GM21529 (cell line): Measurements from ENCODE around the gene RPL18.
"Not testable (repeated sequence)": the region's sequence is repeated elsewhere in the genome, so short reads cannot be mapped to it uniquely, and the experiment has no call there.

Experiments used
- ATAC-seq: cut with Tn5 transposase; IDR thresholded peaks from one replicate; pipeline ENCODE4 v1.9.1; 2021; ENCODE audit not compliant: unreplicated experiment

The RPL18 gene

DNA sequence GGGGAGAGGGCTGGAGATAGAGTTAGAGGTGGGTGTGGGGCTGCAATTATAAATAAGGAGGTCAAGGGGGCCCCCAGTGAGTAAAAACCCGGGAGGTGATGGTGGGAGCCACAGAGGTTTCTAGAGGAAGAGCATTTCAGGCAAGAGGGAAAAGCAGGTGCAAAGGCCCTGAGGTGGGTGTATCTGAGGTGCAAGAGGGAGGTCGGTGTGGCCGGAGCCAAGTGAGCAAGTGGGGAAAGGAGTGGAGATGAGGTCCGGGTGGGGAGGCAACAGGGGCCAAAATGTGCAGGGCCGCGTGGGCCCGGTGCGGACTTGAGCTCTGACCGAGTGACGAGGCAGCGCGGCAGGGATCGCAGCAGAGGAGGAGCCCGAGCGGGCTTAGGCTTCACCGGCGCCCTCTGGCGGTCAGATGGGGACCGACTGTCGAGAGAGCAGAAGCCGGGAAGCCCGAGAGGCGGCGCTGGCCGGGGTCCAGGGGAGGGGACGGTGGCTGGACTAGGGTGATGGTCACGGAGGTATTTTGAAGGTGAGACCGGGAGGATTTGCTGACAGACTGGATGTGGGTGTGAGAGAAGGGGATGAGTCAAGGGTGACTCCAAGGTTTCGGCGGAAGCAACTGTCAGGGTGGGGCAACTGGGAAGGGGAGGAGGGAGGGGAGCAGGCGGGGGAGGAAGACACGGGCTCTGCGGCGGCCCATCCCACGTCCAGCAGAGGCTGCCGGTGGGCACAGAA lies 30.1 kb downstream of the RPL18 start:
- no peak for ATAC-seq

- ATAC-seq, result no peak
Observed at GRCh38 chr19:48587387-48587786, 31.6 kb downstream of the RPL18 start.

- ATAC-seq, result no peak
Observed at GRCh38 chr19:48582168-48582567, 36.8 kb downstream of the RPL18 start.

- ATAC-seq, result no peak
Observed at GRCh38 chr19:48578891-48579290, 40.1 kb downstream of the RPL18 start.

DNA sequence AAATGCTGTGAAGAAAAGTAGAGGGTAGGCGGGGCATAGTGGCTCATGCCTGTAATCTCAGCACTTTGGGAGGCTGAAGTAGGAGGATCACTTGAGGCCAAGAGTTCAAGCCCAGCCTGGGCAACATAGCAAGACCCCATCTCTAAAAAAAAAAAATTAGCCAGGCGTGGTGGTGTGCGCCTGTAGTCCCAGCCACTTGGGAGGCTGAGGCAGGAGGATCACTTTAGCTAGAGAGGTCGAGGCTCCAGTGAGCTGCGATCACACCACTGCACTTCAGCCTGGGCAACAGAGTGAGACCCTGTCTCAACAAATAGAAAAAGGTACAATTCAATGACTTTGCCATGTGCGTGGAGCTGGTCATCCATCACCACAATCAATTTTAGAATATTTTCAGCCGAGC lies 41.1 kb downstream of the RPL18 start:
- not testable (repeated sequence) for ATAC-seq

- ATAC-seq, result no peak
Observed at GRCh38 chr19:48575931-48576622, 42.9 kb downstream of the RPL18 start.

- ATAC-seq, result no peak
Observed at GRCh38 chr19:48573163-48573505, 45.8 kb downstream of the RPL18 start.

DNA sequence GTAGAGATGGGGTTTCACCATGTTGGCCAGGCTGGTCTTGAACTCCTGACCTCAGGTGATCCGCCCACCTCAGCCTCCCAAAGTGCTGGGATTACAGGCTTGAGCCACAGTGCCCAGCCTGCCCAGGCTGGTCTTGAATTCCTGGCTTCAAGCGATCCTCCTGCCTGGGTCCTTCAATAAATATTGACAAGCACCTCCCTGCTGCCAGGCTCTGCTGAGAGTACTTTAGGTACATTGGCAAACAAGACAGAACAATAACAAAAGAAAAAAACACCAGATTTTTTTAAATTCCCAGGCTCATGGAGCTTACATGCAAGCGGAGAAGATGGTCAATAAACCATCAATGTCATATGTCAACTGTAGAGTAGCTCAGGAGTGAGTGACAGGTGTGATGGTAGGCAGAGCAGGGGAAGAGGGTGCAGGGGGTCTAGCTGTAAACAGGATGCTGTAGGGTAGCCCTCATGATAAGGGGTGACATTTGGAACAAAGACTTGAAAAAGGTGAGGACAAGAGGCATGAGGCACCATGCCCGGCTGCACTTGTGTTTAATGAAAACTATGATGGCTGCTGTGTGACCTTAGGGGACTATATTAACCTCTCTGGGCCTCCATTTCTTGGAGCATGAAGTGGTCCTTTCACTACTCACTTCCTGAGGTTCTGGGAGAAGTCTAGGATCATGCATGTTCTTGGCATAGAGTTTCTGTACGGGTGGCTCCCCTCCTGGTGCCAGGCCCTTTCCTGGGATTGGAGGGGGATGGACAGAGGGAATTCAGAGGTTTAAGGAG lies 47.4 kb downstream of the RPL18 start:
- no peak for ATAC-seq

DNA sequence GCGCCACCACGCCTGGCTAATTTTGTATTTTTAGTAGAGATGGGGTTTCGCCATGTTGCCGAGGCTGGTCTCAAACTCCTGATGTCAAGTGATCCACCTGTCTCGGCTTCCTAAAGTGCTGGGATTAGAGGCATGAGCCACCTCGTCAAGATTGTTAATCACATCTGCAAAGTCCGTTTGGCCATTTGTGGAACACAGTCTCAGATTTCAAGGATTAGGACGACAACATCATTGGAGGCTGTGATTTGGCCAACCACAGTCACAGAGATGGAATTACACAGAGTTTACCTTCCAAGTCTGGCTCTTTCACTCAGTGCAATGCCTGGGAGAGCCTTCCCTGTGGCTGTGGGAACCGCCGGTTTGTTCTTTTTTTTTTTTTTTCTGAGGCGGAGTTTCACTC lies 49.2 kb downstream of the RPL18 start:
- no peak for ATAC-seq

DNA sequence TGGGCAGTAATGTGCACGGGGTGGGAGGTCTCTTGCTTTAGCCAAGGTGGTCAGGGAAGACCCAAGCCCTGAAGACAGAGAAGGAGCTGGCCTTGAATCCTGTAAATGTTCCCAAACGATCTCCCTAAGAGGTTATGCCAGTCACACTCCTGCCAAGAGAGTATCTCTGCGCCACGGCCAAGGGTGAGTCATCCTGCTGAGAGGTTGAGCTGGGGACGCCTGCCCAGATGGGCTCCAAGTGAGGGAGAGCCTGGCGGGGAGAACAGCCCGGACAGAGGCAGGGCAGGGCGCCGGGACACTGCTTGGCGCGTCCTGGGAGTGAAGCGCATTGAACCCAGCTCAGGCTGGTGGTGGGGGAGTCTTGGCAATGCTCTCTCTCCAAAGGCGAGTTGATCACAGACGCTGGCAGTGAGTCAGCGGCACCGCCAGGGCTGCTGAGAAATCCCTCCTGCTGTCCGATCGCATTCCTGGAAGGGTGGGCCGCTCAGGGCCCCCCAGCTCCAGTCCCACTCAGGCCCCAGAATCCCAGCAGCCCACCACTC lies 50.6 kb downstream of the RPL18 start:
- ATAC-seq, result no peak
